ENCODE data around the gene TERB1.

The TERB1 gene

DNA sequence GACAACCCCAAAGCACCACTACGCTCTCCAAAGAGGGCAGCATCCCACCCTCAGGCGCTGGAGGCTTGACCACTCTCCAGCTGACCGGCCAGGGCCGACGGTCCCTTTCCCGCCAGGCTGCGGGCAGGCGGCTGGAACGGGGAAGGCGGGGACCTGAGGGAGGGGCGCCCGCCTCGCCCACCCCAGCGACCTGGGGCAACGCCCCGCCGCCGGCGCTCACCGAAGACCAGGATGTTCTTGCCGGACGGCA, 50.4 kb downstream of the TERB1 start:
- no peak for DNase-seq (ENCODE audit: low read depth in 1 of 2, low spot score in 1 of 2)

GRCh38 chr16:66750279-66751052, 50.9 kb downstream of the TERB1 start:
- no peak for DNase-seq (ENCODE audit: low read depth in 1 of 2, low spot score in 1 of 2)

DNA sequence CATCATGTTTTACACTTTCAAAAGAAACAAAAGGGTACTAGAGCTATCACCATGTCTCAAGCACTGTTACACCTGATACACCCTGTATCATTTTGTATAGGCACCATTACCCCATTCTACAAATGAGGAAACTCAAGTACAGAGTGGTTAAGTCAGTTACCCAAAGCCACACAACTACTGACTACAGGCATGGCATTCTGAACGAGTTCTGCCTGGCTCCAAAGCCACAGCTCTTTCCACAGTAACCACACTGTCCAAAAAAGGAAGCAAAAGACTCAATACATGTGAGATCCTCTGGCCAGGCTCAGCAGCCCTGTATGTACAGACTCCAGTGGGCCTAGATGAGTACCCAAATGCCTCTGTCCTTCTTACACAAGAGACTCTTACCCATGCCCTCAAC, 54.7 kb downstream of the TERB1 start:
- DNase-seq (ENCODE audit: low read depth in 1 of 2, low spot score in 1 of 2): no peak

GRCh38 chr16:66746048-66746447, 55.3 kb downstream of the TERB1 start:
- no peak for DNase-seq (ENCODE audit: low read depth in 1 of 2, low spot score in 1 of 2)

DNA sequence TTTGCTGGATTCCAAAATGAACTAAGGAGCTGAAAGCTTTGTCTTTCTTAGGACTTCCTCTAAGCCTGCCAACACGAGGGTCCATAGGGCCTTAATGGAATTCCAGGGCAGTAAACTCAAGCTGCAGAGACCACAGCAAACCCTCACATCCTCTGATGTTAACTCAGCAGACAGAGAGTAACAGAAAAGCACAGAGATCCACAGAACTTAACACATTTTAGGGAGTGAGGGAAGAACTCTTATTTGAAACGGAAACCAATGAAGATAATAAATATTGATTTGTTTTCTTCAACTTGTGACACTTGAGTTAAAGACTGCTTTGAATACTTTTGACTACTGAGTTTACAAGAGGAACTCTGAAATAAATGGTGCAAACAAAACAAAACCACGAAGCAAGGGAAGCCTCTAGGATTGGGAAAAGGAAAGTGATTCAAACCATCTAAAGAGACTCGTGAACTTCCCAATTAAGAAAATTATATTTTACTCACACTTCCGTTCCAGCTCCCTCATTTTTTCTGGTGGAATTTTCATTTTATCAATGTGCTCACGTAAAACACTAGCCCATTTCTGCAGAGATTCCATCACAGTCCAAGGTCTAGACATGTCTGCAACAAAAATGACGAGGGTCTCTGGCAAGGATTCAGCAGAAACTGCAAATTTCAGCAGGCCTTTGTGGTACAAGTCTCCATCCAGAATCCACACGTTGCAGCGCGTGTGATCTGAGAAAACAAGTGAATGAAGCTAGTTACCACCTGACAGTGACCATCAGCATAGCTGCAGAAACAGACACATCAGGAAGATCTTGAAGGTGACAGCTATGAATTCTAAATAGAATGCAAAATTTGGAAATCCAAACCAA, 59.2 kb downstream of the TERB1 start:
- no peak for DNase-seq (ENCODE audit: low read depth in 1 of 2, low spot score in 1 of 2)

DNA sequence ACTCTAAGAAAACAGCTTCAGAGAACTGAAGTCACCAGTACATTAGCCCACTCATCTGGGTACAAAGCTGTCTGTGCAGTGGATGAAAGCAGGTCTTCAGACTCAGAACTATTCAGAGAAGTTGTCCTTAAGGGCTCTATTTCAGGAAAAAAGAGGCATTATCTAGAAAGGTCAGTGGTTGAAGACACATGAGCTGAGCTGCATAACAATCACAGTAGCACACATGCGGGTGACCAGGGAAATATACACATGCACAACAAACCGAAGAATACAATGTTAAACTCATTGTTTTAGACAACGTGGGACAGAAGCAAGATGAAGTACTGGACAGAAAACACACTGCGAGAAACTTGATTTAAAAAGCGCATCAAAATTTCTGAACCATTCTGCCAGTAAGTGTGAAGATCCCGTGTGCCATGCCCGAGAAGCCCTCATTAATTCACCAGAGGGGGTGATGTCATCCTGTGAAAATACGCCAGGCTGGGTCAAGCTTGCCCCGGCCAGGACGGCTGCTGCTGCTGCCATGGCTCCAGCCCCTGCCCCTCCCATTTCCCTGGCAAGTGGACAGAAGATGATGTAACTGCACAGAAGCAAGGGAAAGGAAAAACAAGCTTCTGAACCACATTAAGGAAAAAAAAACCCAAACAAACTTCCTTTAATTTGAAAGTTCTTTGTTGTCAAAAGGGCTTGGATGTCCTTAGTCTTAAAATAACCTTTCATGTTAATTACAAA, 60.0 kb downstream of the TERB1 start:
- no peak for DNase-seq (ENCODE audit: low read depth in 1 of 2, low spot score in 1 of 2)

DNA sequence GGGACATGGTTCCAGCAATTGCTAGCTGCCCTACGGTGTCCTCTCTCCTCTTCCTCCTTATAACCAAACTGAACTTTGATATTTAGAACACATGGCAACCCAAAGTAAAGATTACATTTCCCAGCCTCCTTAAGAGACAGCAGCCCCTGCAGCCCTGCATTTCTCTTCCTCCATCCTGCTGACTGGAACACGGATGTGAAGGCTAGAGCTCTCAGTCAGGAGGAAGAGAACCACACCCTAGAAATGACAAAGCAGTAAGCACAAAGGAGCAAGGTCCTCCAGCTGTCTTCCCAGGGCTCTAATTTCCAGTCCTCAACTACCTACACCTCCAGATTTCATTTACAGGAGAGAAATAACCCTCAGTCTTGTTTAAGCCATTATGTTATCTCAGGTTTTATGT, 60.9 kb downstream of the TERB1 start:
- no peak for DNase-seq (ENCODE audit: low read depth in 1 of 2, low spot score in 1 of 2)

DNA sequence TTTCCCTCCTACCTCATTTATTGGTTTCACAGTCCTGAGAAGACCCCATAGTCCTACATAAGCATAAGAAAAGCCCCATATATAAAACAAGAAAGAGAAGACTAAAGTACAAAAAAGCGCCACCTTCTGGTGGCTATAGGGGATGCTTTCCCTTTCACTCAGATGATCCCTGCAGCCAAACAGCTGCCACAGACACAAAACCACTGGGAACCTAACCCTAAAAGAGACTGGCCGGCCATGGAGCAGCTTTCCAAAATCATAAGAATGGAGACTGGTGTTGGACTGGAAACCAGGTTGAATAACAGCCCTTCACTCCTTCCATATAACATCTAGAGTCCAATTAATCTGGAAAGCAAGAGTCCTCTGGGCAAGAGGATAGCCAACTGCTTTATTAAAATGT, 61.4 kb downstream of the TERB1 start:
- DNase-seq (ENCODE audit: low read depth in 1 of 2, low spot score in 1 of 2): no peak

GRCh38 chr16:66735891-66736290, 65.5 kb downstream of the TERB1 start:
- DNase-seq (ENCODE audit: low read depth in 1 of 2, low spot score in 1 of 2): no peak

DNA sequence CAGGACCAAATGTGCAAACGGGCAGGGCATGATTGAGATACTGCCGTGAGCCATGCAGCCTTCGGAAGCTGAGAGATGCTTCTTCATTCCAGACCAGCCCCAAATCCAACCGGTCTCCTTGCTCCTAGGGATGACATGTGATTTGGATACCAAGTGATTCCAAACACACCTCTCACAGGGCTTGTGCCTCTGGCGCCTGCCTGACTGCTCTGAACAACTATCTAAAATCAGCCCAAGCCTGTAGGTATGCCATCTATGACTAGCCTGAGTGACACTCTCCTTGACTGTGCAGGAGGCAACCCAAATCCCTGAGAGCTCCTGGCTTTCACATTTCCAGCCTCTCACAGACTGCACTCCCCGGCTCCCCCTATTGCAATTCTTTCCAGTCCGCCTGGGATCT, 70.3 kb downstream of the TERB1 start:
- no peak for DNase-seq (ENCODE audit: low read depth in 1 of 2, low spot score in 1 of 2)

- no peak for DNase-seq (ENCODE audit: low read depth in 1 of 2, low spot score in 1 of 2)
Observed at GRCh38 chr16:66728804-66729203, 72.6 kb downstream of the TERB1 start.

GRCh38 chr16:66728117-66728787, 73.1 kb downstream of the TERB1 start:
- DNase-seq (ENCODE audit: low read depth in 1 of 2, low spot score in 1 of 2): no peak

DNA sequence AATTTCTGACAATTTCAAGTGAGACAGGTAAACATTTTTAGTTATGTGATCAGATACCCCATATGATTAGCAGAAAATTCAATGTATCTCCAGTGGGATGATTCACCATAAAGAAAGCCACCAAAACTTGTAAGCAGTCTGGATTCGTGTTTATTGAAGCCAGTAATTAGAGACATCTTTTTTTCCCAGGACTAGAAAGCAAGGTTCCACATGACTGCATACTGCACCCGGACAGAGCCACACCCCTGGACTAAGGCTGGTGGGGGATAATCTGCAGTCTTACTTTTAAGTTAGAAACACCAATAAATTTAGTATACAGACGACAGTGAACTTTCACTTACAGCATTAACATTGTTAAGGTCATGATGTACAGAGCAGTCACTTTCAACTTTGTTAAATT, 80.6 kb downstream of the TERB1 start:
- no peak for DNase-seq (ENCODE audit: low read depth in 1 of 2, low spot score in 1 of 2)

DNA sequence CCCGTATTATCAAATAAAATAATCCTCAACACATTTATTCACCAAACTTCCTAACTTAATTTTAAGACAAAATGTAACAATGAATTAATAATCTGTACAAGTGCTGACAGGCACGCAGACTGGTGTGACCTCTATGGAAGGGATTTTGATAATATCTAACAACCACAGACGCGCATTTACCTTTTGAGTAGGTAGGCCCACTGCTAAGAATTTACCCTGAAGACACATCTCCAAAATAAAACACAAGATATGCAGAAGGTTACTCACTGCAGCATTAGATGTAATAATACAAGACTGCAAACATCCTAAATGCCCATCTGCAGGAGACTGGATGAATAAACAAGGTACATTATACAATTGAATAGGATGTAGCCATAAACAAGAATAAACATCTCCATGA, 82.1 kb downstream of the TERB1 start:
- no peak for DNase-seq (ENCODE audit: low read depth in 1 of 2, low spot score in 1 of 2)

DNA sequence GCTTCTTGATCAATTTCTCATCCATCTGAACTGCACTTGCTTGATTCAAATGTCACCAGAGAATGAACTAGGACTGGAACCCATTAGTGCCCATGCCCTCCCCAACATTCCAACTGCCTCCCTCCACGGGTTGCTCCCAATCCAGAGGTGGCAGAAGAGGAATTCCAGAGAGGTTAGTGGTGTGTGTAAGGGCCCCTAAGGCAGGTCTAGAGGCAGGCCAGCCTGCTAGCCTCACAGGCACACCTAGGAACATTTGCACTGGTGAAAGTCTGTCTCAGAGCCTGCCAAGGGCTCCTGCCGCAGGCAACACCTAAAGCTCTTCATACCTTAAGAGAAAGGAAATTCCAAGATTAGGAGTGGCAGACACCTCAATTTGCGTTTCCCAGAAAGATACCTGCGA, 83.6 kb downstream of the TERB1 start:
- DNase-seq (ENCODE audit: low read depth in 1 of 2, low spot score in 1 of 2): no peak

- no peak for DNase-seq (ENCODE audit: low read depth in 1 of 2, low spot score in 1 of 2)
Observed at GRCh38 chr16:66717112-66717675, 84.2 kb downstream of the TERB1 start.

- DNase-seq (ENCODE audit: low read depth in 1 of 2, low spot score in 1 of 2): no peak
Observed at GRCh38 chr16:66714654-66715307, 86.6 kb downstream of the TERB1 start.

DNA sequence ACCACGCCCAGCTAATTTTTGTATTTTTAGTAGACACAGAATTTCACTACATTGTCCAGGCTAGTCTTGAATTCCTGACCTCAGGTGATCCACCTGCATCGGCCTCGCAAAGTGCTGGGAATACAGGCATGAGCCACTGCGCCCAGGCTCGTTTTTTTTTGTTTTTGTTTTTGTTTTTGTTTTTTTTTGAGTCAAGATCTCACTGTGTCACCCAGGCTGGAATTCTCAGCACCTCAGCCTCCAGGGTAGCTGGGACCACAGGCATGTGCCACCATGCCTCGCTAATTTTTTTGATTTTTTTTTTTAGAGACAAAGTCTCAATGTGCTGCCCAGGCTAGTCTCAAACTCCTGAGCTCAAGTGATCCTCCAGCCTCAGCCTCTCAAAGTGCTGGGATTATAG, 87.3 kb downstream of the TERB1 start:
- DNase-seq (ENCODE audit: low read depth in 1 of 2, low spot score in 1 of 2): no peak

- no peak for DNase-seq (ENCODE audit: low read depth in 1 of 2, low spot score in 1 of 2)
Observed at GRCh38 chr16:66713076-66713475, 88.3 kb downstream of the TERB1 start.

GRCh38 chr16:66712512-66712911, 88.9 kb downstream of the TERB1 start:
- DNase-seq (ENCODE audit: low read depth in 1 of 2, low spot score in 1 of 2): no peak

- DNase-seq (ENCODE audit: low read depth in 1 of 2, low spot score in 1 of 2): no peak
Observed at GRCh38 chr16:66711581-66711980, 89.8 kb downstream of the TERB1 start.
